OCI-M2 (cell line): ENCODE results near the gene PPP1R3D.

Experiments used
- DNase-seq: peaks from one replicate; lab custom pipeline; 2025; ENCODE audit not compliant: unreplicated experiment; lab: John Stamatoyannopoulos, UW

Gene PPP1R3D

DNA sequence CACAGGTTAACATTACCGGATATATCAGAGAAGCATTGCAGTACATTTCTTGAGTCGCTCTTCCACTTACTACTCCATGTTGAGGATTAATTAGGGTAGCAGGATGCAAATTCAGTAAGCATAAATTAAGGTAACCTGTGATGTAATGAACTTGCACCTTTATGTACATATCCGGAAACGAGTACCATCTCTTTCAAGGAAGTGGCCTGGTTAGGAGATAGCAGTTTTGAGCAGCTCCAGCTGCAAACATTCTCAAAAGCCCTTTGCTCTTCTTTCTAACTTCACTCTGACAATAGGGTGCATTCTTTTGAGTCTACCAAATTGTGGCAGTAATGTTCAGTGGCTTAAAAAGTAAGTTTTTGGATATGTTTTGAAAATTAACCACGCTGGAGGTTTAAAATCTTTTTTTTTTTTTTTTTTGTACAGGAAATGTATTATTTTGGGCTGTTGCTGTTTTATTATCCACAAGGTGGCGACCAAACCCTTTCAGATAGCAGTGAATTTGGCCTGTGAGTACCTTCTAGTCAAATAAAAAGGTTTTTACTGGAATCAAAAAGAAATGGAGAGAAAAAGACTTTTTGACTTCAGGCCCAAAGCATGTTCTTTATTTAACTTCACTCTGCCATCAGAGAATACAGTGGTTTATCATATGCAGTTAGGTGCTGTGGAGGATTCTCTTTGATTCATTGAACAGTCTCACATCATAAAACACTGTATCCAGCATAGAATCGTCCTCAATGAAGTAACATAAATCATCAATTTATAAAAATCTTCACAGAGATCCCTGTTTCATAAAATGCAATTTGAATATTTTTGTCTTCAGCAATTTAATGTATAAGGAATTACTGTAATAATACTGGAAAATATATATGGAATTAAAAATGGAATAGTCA is 9.0 kb upstream of the PPP1R3D start:
- DNase-seq: no peak

GRCh38 chr20:59948212-59948611 is 8.1 kb upstream of the PPP1R3D start:
- DNase-seq: no peak

DNA sequence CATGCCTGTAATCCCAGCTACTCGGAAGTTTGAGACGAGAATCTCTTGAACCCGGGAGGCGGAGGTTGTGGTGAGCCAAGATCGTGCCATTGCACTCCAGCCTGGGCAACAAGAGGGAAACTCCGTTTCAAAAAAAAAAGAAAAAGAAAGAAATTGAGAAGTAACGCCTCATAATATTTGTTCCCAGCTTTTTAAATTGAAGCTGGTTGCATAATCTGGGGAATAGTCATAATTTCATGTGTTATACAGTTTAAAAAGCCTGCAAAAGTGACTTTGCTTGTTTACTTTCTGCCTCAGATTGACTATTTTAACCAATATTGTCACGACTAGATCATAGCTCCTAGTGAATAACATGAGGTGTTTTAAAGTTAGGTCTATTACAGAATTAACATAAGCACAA is 7.3 kb upstream of the PPP1R3D start:
- DNase-seq: no peak

GRCh38 chr20:59945731-59946130 is 5.6 kb upstream of the PPP1R3D start:
- no peak for DNase-seq

GRCh38 chr20:59945175-59945574 is 5.1 kb upstream of the PPP1R3D start:
- no peak for DNase-seq

- no peak for DNase-seq
Observed at GRCh38 chr20:59944726-59945125, 4.6 kb upstream of the PPP1R3D start.

DNA sequence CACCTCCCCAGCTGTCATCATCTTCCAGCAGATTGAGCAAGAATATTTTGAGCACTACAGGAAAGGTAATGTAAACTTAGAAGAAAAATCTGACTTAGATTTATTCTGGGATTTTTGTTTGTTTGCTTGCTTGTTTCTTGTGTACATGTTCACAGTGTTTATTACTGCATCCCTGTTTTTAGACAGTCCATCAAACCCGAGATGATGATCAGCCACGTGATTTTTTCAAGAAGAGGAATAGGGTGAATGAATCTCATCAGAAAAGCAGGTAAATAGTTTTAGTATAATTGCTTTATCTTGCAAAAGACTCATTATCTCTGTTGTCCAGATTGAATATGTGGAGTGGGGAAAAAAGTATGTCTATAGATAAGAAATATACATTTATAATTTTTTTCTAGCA is 2.1 kb upstream of the PPP1R3D start:
- no peak for DNase-seq

- DNase-seq: no peak
Observed at GRCh38 chr20:59940956-59941294, 820 bp upstream of the PPP1R3D start.

- no peak for DNase-seq
Observed at GRCh38 chr20:59939879-59940128, 301 bp downstream of the PPP1R3D start.

DNA sequence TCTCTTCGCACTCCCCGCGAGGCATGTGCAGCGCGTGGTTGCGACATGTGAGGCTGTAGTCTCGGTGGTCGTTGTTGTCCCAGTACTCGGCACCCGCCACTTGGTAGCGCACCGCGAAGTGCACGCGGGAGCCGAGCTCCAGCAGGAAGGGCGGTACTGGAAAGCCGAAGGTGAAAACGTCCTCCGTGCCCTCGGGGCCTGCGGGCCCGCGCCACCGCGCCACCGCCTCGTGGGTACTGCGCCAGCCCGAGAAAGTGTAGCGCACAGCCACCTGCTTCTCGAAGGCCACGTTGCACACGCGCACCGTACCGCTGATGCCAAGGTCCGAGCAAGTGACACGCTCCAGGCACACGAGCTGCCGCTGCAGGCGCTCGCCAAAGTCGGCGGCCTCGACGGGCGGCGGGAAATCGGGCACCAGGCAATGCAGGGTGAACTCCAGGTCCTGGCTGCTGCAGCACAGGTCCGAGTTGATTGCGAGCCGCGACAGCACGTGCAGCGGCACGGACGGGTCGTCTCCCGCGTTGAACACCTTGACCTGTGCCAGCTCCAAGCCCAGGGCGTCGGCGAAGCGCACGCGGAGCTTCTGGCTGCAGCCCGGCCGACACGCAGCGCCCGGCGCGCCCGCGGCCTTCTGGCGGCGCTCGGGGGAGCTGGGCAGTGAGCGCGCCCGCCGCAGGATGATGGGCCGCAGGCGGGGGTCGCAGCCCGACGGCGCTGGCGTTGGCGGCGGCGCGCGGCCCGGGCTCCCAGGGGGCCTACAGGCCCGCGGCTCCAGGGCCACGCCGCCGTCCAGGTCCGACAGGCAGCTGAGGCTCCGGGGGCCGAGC is 840 bp downstream of the PPP1R3D start:
- DNase-seq: no peak

GRCh38 chr20:59938696-59939051 is 1.4 kb downstream of the PPP1R3D start:
- DNase-seq: no peak

DNA sequence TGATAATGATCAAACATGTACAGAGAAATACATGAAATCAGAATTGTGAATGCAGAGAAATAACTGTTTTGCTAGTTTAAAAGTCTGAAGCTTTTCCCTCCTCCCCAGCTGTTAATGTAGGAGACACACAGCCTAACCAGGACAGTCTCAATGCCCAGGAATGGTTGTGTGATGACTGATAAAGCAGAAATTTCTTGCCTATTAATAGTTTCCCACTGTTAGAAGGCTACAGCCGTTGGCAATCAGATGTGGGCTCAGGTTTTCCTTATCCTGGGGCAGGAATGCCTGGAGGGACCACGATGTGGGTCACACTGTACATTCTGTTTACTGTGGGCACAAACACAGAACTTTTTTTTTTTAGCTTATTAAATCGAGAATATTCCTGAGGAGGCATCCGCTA is 1.9 kb downstream of the PPP1R3D start:
- DNase-seq: no peak

GRCh38 chr20:59937150-59937549 is 3.0 kb downstream of the PPP1R3D start:
- DNase-seq: no peak

DNA sequence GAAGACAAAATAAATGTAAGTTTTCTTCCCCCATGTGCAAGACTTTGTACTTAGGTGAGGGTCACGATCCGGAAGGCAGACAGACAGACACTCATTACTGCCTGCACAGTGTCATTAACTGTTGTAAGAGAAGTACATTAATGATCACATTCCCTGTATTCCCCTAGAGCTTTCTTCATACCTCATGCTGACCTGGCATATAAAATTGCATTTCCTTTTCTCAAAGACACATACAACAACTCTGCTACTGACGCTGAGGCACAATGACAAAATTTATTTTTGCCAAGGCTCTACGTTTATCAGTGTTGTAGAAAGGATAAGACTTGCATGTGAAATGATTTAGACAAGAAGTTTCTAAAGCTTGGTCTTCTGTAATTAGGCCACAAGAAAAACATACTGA is 3.7 kb downstream of the PPP1R3D start:
- DNase-seq: no peak

- DNase-seq: no peak
Observed at GRCh38 chr20:59935457-59936185, 4.5 kb downstream of the PPP1R3D start.

- DNase-seq: peak; percentile 63
Observed at GRCh38 chr20:59933849-59934585, 6.1 kb downstream of the PPP1R3D start.

- DNase-seq: peak; percentile 81
Observed at GRCh38 chr20:59933296-59933848, 6.7 kb downstream of the PPP1R3D start, which contains the start of gene SYCP2. Gene SYCP2 (minus strand): TSS chr20:59933637. CDS start chr20:59922413, 11,224 bp downstream.

DNA sequence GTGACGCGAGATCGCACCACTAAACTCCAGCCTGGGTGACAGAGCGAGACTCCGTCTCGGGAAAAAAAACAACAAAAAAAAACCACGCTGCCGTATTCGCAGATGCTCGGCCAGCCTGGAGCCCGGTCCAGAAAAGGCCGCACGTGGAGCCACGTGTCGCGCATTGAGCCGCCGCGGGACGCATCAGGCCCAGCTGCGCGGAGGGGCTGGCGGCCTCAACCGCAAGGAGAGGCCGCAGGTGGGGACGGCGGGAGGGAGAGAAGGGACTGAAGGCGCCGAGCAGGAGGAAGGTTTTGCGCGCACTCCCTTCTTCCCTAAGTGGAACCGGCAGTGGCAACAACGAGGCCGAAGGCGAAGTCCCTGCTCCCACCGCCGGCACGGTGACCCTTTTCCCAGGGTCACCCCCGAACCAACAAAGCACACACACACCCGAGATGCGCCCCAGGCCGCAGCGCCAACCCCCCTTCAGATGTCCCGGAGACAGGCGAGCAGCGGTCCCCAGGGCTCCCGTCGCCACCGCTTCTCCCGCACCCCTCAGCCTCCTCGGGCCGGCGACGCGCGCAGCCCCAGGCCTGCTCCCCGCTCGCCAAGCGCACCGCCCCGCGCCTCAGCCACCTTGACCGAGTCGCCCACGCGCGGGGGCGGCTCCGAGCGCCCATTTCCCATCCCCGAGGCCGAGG is 7.3 kb downstream of the PPP1R3D start:
- DNase-seq: no peak

- DNase-seq: no peak
Observed at GRCh38 chr20:59931511-59932312, 8.4 kb downstream of the PPP1R3D start.
